GM21786 (cell line): ENCODE data around the gene LRRC14B.
A peak's percentile ranks its signal among the peaks of the same experiment; 100 is the strongest.
"Not testable (repeated sequence)": the region's sequence is repeated elsewhere in the genome, so short reads cannot be mapped to it uniquely, and the experiment has no call there.

Source experiments
- ATAC-seq: cut with Tn5 transposase; IDR thresholded peaks from one replicate; pipeline ENCODE4 v1.9.1; 2021; ENCODE audit not compliant: unreplicated experiment

The LRRC14B gene

GRCh38 chr5:204966-205670 lies 13.8 kb downstream of the LRRC14B start:
- ATAC-seq = no peak

DNA sequence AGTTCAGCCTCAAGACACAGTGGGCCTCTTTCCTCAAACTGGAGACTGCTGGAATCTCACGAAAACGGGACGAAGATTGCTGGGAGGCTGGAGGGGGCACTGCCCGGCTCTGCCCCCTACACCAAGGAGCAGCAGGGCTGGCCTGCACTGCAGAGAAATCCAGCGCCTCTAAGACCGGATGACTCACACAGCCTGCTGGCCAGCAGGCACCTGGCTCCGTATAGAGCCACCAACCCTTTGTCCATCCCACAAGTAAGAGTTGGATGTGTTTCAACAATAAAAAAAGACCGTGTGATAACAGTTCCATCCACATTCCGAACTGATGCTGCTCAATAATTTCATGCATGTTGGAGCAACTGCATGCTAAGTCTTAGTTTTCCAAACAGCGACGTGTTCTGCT lies 15.1 kb downstream of the LRRC14B start:
- no peak for ATAC-seq

DNA sequence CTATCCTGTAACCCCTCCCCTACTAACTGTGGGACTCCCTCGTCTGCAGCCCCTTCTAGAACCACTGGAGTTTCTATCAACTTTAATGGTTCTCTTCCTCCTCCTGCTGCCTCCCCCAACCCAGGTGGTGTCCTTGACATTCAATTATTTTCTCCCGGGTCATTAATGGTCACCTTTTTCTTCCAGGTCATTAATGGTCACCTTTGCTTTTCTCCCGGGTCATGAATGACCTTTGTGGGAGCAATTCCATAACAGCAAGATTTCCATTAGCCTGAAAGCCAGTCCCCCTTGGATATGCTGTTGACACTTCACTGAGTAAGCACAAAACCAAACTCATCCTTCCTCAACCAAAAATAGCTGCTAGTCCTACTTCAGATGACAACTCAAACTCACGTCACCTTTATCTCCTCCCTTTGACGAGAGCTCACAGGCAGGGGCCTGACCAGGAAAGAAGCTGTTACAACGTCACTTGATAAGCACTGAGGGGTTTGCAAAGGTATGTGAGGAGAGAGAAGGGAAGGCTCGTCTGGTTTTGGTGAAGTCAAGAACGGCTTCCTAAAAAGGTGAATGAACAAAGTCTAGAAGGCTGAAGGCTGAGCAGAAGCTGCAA lies 15.7 kb downstream of the LRRC14B start:
- no peak for ATAC-seq

DNA sequence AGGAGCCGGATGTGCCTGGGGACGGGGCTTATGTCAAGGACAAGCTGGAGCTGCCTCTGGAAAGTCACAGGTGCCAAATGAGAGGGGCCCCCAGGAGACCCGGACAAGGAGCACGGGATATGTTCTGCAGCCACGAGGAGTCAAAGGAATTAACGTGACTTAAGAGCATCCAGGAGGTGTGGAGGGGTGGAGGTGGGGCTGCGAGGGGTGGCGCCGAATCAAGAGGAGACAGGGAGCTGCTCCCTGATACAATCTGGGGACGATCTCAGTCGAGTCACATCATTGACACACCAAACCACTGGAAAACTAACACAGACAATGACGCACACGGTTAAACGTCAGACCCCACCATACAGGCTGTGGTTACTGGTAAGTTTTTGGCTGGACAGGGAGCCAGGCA lies 16.3 kb downstream of the LRRC14B start:
- ATAC-seq = no peak

DNA sequence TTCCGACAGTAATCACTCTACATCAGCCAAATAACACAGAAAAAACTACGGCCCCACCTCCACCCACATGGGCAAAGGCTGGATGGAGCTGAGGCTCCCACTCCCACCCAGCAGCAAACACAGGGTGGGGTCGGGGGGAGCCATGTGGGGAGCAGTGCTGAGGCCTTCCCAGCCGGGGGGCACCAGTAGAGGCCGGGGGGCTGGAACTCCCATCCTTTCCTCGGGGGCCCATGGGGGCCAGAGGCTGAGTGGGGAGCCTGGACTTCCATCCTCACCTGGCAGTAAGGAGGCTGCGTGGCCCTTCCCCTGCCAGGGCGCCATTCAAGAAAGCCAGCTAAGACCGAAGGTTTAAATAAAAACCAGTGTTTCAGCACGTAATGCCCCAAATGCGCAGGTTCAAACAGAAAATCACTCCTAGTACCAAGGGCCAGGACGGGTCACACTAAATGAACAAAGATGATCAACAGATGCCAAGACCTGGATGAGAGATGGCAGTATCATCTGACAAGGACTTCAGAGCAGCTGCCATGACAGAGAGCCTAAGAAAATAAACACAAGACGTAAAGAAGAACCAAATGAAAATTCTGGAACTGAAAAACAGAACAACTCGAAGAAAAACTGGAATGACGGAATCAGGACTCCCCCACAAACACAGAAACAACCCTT lies 17.3 kb downstream of the LRRC14B start:
- ATAC-seq = no peak

DNA sequence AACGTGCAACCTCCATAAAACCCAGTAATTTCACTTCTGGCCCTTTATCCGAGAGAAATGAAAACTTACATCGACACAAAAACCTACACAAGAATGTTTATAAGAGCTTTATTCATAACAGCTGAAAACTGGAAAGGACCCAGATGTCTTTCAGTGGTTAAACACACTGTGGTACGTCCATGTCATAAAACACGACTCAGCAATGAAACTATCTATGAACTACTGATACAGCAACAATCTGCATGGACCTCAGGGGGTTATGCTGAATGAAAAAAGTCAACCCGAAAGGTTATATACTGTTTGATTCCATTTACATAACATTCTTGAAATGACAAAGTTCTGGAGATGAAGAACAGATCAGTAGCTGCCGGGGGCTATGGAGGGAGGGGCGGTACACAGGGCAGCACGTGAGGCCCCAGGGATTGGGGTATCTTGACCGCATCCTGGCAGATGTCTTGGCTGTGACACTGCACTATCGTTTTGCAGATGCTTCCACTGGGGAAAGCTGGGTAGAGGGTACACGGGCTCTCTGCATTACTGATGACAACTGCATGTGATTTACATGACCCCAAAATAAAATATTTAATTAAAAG lies 22.6 kb downstream of the LRRC14B start:
- ATAC-seq = no peak

DNA sequence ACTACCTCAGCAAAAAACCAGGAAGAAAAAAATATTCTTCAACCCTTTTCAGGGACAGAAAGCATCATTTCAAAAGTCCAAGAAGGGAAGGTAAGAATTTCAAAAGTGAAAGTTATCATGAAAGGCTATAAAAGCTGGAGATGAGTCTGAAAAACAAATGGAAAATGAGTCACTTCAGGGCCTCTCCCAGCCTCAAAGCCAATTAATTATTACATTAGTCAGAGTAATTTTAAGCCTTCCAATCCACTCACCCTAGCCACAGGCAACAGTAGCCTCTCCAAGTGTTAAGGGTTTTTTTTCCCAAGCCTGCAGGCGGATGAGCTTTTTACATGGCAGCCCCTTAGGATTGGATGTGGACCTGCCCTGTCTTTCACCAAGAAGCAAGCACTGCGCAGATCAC lies 24.0 kb downstream of the LRRC14B start:
- not testable (repeated sequence) for ATAC-seq

GRCh38 chr5:216076-216475 lies 24.8 kb downstream of the LRRC14B start:
- ATAC-seq = not testable (repeated sequence)

DNA sequence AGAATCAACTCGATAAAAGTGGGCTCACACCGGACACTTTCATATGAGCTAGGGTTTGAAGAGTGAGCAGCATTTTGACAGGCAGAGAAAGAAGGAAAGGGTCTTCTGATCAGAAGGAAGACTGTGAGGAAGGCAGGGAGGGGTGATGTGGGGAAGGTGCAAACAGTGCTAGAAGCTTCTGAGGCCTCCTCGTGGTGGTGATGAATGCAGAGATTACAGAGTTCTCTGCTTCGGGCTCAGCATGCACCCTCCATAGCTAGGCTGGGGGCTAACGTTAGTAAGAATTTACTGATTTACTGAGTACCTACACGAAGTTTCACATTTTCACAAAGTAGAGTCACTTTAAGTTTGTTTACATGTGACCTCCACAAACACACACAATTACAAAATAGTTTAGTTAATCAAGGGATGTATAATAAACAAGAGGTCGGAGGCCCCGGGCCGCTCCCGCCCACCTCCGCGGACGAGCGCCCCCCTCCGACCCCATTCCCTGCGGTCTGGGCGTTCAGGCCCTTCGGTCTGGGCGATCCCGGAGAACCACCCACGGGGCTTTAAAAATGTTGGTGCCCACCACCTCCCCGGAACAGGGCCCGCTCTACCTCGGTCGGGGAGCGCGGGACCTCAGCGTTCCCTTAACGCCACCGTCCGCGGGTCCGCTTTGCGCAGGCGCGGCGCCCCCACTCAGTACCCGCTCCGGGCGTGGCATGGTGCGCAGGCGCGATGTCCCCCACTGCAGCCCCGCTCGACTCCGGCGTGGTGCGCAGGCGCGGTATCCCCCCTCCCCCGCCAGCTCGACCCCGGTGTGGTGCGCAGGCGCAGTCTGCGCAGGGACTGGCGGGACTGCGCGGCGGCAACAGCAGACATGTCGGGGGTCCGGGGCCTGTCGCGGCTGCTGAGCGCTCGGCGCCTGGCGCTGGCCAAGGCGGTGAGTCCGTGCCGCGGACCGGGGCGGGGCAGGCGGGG lies 26.5 kb downstream of the LRRC14B start, which contains the start of the genes CCDC127 and SDHA:
TSS of gene CCDC127 (minus strand) at position 660 of the 963 bp plus-strand sequence. CDS start 1,304 bp downstream, outside the sequence.
TSS of gene SDHA (plus strand) at position 827 of the 963 bp plus-strand sequence. CDS start at position 863, 36 bp downstream.
- peak; percentile 73 for ATAC-seq

DNA sequence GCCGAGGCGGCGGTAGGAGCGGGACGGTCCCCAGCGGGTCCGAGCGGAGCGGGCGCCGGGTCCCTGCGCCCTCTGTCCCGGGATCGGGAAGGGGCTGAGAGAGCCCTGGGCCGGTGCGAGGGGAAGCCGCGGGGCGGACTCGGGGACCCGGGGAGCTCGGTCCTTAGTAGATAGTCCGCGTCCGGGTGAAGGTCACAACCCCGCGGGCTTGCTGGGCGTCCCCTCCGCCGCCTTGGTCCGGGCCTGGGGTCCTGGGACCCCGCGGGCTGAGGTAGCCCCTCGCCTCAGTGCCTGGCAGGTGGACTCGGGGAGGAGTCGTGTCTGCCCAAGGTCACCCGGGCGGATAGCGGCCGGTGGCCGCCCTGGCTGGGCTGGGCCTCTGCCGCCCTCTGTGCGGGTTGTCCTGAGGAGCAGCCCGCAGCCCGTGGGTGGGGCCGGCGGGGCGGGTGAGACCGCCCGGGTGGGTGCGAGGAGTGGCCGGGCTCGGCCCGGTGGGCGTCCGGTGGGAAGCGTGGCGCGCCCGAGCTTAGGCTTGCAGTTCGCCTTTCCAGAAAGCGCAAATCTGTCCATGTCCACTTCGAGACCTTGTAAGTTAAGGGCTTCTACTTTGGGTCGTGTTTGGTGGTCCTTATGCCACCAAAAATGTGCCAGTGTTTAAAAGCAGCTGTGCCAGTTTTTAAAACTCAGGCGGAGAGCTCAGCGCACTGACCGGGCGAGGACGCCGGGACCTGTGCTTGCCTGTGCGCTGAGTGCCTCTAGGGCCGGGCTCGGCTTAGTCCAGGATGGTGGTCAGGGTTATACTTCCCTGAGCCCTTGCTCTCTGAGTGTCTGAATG lies 27.4 kb downstream of the LRRC14B start:
- ATAC-seq = peak; percentile 25

GRCh38 chr5:219460-219863 lies 28.2 kb downstream of the LRRC14B start:
- no peak for ATAC-seq

DNA sequence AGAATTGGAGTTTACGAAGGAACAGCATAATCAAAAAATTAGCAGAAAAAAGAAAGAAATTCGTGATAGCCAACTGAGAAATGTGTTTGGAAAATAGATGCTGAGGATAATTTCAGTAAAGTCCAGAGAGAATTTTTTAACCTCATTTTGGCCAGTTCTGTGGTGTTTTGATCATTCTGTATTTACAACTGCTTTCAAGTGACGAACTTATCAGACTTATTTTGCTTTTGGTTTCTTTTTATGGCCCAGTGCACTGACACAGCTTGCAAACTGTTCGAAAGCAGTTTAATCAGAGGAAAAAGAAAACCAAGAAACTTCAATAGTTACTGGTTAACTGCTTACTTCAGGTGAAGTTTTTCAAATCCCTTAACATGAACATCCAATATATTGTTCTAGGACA lies 28.7 kb downstream of the LRRC14B start:
- ATAC-seq = peak; percentile 34

DNA sequence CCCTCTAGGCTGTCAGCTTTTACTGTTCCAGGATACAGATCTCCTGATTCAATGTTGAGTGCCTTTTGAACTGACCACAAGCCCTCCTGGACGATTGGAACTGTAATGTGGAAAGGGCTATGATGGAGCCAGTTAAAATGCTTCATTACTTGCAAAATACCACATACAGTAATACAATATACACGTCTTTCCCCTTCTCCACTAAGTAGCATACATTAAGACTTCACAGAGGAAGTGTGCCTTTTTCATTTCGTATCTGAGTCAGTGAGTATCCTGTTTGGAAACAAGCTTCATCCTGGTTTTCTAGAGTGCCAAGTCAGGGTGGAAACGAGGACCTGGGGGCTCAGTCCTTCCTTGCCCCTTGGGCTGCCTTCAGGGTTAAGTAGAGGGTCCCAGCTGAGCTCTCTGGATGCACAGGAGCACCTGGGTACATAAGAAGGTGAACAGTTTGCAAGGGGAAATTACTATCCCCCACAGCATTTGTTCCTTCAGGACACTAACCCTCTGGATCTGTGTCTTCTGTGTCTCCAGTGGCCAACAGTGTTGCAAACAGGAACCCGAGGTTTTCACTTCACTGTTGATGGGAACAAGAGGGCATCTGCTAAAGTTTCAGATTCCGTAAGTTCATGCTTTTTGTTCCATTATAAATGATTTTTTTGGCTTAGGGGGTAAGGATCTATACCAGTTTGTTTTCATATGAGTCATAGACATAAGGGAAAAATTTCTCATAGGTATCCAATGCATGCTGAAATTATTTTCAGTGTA lies 31.8 kb downstream of the LRRC14B start:
- not testable (repeated sequence) for ATAC-seq

DNA sequence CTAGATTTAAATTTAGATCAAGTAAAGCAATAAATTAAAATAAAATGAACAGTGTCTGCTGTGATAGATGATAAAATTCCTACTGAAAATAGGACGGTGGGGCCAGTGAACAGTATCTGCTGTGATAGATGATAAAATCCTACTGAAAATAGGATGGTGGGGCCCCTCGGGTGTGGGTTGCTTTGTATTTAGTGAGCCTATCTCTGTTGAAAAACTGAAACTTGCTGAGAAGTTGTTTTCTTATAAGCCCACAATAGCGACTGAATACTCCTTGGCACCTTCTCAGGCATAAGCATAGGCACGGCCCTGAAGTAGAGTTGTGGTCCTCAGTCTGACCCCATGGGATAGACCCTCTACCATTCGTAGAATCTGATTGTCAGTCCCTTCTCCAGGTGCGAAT lies 32.5 kb downstream of the LRRC14B start:
- no peak for ATAC-seq

DNA sequence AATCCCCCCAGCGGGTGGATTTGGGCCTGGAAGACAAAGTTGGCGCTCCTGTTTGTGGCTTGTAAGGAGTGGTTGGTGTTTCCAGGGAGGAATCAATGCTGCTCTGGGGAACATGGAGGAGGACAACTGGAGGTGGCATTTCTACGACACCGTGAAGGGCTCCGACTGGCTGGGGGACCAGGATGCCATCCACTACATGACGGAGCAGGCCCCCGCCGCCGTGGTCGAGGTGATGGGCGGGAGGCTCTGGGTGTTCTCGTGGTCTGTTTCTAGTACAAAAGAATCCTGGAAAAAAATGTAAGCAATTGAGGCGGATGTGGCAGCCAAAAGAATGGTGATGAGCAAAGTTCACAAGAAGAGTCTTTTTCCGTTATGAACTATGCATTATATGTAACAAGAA lies 34.0 kb downstream of the LRRC14B start:
- no peak for ATAC-seq

DNA sequence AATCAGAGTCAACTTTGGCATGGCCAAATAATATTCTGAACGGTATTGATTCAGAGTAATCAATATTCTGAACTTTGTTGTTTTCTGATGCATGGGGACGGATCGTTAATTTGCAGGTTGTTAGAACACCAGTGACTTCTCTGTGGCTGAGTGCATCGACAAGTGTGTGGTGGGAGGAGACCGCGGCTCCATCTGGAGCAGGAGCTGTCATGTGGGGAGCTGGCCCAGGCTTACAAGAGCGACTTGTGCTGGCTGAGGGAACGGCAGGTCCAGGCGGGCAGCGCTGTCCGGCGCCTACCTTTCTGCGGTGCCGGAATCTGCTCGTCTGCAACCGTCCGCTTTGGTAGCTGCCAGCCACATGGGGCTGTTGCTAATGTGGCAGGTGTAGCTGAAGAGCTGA lies 36.1 kb downstream of the LRRC14B start:
- not testable (repeated sequence) for ATAC-seq

- ATAC-seq = no peak
Measured at GRCh38 chr5:228886-229285, 37.6 kb downstream of the LRRC14B start.

DNA sequence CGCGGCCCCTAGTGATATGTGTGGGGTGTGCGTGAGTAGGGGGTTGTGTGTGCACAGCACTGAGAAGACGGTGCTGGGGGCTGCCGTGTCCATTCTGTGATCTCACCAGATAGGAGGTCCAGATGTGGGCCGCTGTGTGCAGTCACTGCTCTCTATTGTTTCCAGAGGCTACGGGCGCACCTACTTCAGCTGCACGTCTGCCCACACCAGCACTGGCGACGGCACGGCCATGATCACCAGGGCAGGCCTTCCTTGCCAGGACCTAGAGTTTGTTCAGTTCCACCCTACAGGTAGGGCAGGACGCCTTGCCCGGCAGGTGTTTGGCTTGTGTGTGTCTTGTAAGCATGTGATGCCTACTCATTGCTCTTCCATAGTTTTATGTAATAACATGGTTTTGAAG lies 39.4 kb downstream of the LRRC14B start:
- ATAC-seq = no peak

- no peak for ATAC-seq
Measured at GRCh38 chr5:231661-232060, 40.4 kb downstream of the LRRC14B start.
